ENCODE measurements around the gene CHN1. TPM values are rescaled to one million over a fixed set of nuclear protein-coding genes. Genes with fewer than 3 reads are reported as not detected.

Gene CHN1
- total and polyA plus RNA-seq, 4 donors, result 18.8 to 29.8 (median 24.1) TPM

DNA sequence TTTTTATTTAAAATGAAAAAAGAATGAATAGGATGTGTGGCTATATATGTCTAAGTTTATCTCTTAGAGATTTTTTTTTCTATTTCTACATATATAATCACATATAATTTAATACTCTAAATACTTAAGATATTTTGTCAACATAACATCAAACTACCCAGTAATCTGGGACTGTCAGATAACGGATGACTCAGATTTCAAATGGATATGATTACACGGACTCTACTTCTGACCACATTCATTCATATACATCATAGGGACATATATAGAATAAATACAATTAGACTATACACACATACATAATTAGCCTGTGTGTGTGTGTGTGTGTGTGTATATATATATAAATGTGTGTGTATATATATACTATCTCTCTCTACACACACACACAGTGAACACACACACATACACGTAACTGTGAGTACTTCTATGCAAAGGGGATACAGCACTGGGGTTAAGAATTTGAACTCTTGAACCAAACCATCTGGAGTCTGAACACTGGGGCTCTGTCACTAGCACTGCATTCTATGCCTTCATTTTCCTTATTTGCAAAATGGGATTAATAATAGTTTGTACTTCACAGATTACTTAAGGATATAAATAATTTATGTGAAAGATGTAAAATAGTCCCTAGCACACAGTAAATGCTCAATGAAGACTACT is 59.5 kb downstream of the CHN1 start:
- Histone ChIP-seq H3K27ac (ENCODE audit: low read depth in 1 of 2, low read length in 2 of 2) (no peak overlapping the region), H3K9me3 (ENCODE audit: control insufficient read depth, low read length) (no peaks in the 10 kb centered on the region), H3K36me3 (ENCODE audit: control insufficient read depth in 1 of 2, insufficient read depth in 2 of 2, low read length in 1 of 2) (no peaks in the 10 kb centered on the region), H3K4me3 (ENCODE audit: low read length in 2 of 2) (no peak overlapping the region), H3K4me1 (ENCODE audit: control insufficient read depth in 1 of 2, insufficient read depth in 2 of 2, low read length in 2 of 2) (no peaks in the 10 kb centered on the region), H3K27me3 (ENCODE audit: control insufficient read depth in 1 of 2, insufficient read depth in 2 of 2, low read length in 1 of 2) (no peaks in the 10 kb centered on the region)
- WGBS, 2 donors, result 93 to 97% methylated on average over 3 of the region's 3 CpGs
- intact Hi-C loops (cut with DNase I), result no loop called here
- ATAC-seq (ENCODE audit: low FRiP score), result no peak
- no peak for DNase-seq

DNA sequence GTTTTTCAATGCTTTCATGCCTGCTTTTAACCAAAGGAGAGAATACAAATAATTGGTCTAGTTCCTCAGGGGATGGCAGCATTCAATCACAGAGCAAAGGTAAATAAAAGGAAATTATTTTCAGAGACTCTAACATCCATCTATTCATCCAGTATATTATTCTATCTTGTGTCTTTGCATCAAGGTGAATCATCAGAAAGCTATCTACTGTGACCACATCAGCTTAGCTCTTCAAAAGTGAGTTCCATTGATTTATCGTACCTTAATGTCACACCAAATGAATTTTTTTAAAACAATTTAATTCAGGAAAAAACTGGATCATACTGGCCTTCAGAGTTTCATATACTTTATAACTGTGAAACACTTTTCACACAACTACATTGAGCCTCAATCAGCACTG is 66.1 kb downstream of the CHN1 start:
- H3K4me3 ChIP-seq (ENCODE audit: low read length in 2 of 2), result no peak overlapping the region
- DNase-seq (no peak), ATAC-seq (ENCODE audit: low FRiP score) (no peak)
- no peak overlapping the region for H3K27ac ChIP-seq (ENCODE audit: low read depth in 1 of 2, low read length in 2 of 2)
- peaks cover 0 to 4% of the 10 kb centered on the region in 2 donors for H3K36me3 ChIP-seq (ENCODE audit: control insufficient read depth in 1 of 2, insufficient read depth in 2 of 2, low read length in 1 of 2)
- 91 to 98% methylated on average over 1 of the region's 1 CpG for WGBS, 2 donors
- no peaks in the 10 kb centered on the region for H3K9me3 ChIP-seq (ENCODE audit: control insufficient read depth, low read length)
- intact Hi-C loops (cut with DNase I), result no loop called here
- no peaks in the 10 kb centered on the region for H3K27me3 ChIP-seq (ENCODE audit: control insufficient read depth in 1 of 2, insufficient read depth in 2 of 2, low read length in 1 of 2)
- no peaks in the 10 kb centered on the region for H3K4me1 ChIP-seq (ENCODE audit: control insufficient read depth in 1 of 2, insufficient read depth in 2 of 2, low read length in 2 of 2)

DNA sequence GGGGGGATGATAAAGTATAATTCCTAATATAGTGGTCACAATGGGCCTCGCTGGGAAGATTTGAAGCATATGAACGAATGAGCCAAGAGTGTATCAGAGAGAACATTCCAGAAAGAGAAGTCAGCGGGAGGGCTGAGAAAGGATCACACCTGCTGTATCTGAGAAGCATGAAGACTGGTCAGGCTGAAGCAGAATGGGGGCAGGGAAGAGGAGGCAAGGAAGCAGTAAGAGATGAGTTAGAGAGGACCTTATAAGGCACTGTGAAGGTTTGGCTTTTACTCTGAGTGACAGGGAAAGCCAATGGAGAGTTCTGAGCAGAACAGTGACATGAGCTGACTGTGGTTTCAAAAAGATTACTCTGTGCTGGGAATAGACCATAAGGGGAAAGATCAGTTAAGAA is 73.5 kb downstream of the CHN1 start:
- intact Hi-C loops (cut with DNase I), result no loop called here

DNA sequence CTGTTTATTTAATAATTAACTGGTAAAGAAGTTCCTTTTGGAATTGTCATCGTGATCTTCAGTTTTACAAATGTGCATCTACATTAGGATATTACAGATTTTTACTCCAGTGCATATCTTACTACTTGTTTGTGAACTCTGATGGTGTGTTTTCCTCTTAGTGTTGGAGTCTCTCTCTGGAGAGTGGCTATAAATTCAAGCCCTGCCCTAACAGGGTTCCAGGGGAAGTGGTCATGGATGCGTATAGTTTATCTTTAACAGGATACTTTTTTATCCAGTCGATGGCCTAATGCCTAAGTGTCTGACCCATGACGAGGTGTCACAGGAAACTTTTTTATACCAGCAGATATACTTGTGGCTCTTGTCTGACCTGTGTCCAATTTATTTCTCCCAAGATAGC is 75.4 kb downstream of the CHN1 start:
- intact Hi-C loops (cut with DNase I), result no loop called here
- no peak for ATAC-seq (ENCODE audit: low FRiP score)
- no peak for DNase-seq
- Histone ChIP-seq H3K27ac (ENCODE audit: low read depth in 1 of 2, low read length in 2 of 2) (no peak overlapping the region), H3K4me1 (ENCODE audit: control insufficient read depth in 1 of 2, insufficient read depth in 2 of 2, low read length in 2 of 2) (no peaks in the 10 kb centered on the region), H3K4me3 (ENCODE audit: low read length in 2 of 2) (no peak overlapping the region), H3K36me3 (ENCODE audit: control insufficient read depth in 1 of 2, insufficient read depth in 2 of 2, low read length in 1 of 2) (peaks cover 0 to 4% of the 10 kb centered on the region in 2 donors), H3K9me3 (ENCODE audit: control insufficient read depth, low read length) (no peaks in the 10 kb centered on the region), H3K27me3 (ENCODE audit: control insufficient read depth in 1 of 2, insufficient read depth in 2 of 2, low read length in 1 of 2) (no peaks in the 10 kb centered on the region)
- 71 to 75% methylated on average over 4 of the region's 4 CpGs for WGBS, 2 donors

More for the DNA sequence above, 73.5 kb downstream of the CHN1 start:
- H3K27ac ChIP-seq (ENCODE audit: low read depth in 1 of 2, low read length in 2 of 2), result no peak overlapping the region
- no peak overlapping the region for H3K4me3 ChIP-seq (ENCODE audit: low read length in 2 of 2)
- H3K9me3 ChIP-seq (ENCODE audit: control insufficient read depth, low read length), result no peaks in the 10 kb centered on the region
- WGBS, 2 donors, result 86 to 95% methylated on average over 3 of the region's 3 CpGs
- DNase-seq (no peak), ATAC-seq (ENCODE audit: low FRiP score) (no peak)
- no peaks in the 10 kb centered on the region for H3K27me3 ChIP-seq (ENCODE audit: control insufficient read depth in 1 of 2, insufficient read depth in 2 of 2, low read length in 1 of 2)
- peaks cover 0 to 4% of the 10 kb centered on the region in 2 donors for H3K36me3 ChIP-seq (ENCODE audit: control insufficient read depth in 1 of 2, insufficient read depth in 2 of 2, low read length in 1 of 2)
- H3K4me1 ChIP-seq (ENCODE audit: control insufficient read depth in 1 of 2, insufficient read depth in 2 of 2, low read length in 2 of 2), result no peaks in the 10 kb centered on the region

DNA sequence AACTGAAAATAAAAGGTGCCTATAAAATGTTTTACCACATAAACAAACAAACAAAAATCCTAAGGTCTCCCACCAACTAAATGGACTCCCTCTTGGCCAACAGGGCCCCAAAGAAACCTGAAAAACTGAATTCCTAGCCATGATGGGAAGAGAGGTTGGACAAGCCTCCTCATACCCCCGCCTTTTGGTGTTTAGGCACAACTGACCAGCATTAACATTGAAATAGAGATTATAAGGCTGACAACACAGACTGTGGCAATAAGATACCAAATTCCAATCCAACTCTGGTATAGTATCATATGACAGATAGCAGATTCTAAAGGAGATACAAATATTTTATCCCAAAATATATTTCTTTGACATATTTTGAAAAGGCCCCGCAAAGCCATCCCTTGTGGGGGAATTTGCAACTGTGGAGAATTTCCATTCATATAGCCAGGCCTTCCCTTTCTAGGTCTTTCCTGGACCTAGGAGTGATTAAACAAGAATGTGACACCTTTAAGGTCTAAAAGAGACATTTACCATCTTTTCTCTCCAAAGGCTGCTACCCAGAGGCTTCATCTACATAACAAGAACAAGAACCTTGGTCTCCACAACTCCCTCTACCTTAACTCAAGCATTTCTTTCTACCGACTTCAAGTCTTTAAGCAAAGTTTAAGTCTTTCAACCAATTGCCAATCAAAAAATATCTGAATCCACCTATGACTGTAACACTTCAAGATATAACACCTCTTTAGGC is 80.0 kb downstream of the CHN1 start:
- Histone ChIP-seq H3K27me3 (ENCODE audit: control insufficient read depth in 1 of 2, insufficient read depth in 2 of 2, low read length in 1 of 2) (no peaks in the 10 kb centered on the region), H3K4me3 (ENCODE audit: low read length in 2 of 2) (no peak overlapping the region), H3K4me1 (ENCODE audit: control insufficient read depth in 1 of 2, insufficient read depth in 2 of 2, low read length in 2 of 2) (no peaks in the 10 kb centered on the region), H3K9me3 (ENCODE audit: control insufficient read depth, low read length) (no peaks in the 10 kb centered on the region), H3K27ac (ENCODE audit: low read depth in 1 of 2, low read length in 2 of 2) (no peak overlapping the region), H3K36me3 (ENCODE audit: control insufficient read depth in 1 of 2, insufficient read depth in 2 of 2, low read length in 1 of 2) (no peaks in the 10 kb centered on the region)
- DNase-seq (no peak), ATAC-seq (ENCODE audit: low FRiP score) (no peak)
- intact Hi-C loops (cut with DNase I), result no loop called here
- whole genome bisulfite sequencing, 2 donors, result 88 to 90% methylated on average over 3 of the region's 3 CpGs

DNA sequence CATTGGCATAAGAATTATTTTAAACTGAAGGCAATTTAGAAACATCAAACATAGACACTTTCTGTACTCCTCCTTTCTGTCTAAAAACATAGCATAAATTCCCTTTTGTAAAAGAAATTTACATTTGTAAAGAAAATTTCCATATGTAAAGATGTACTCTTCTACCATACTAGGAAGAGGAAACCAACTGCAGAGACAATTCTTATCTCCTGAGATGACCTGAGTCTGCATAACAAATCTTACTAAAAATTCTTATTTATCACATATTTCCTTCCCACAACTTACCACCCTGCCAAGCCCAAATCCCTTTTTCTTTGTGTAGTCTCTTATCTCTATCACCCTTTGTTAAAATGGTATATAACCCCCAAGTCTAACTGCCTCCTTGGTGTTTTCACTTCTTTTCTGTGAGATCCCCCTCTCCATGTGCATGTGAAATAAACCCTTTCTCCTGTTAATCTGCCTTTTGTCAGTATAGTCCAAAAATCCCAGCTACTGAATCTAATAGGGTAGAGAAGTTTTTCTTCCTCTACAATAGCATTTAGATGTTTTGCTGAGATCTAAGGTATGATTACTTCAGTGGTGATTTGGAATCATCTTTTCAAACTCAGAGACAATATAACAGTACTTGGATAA is 81.0 kb downstream of the CHN1 start:
- H3K4me3 ChIP-seq (ENCODE audit: low read length in 2 of 2), result no peak overlapping the region
- no peaks in the 10 kb centered on the region for H3K27me3 ChIP-seq (ENCODE audit: control insufficient read depth in 1 of 2, insufficient read depth in 2 of 2, low read length in 1 of 2)
- no peak overlapping the region for H3K27ac ChIP-seq (ENCODE audit: low read depth in 1 of 2, low read length in 2 of 2)
- DNase-seq (no peak), ATAC-seq (ENCODE audit: low FRiP score) (no peak)
- H3K36me3 ChIP-seq (ENCODE audit: control insufficient read depth in 1 of 2, insufficient read depth in 2 of 2, low read length in 1 of 2), result no peaks in the 10 kb centered on the region
- intact Hi-C loops (cut with DNase I), result no loop called here
- H3K9me3 ChIP-seq (ENCODE audit: control insufficient read depth, low read length), result no peaks in the 10 kb centered on the region
- no peaks in the 10 kb centered on the region for H3K4me1 ChIP-seq (ENCODE audit: control insufficient read depth in 1 of 2, insufficient read depth in 2 of 2, low read length in 2 of 2)

DNA sequence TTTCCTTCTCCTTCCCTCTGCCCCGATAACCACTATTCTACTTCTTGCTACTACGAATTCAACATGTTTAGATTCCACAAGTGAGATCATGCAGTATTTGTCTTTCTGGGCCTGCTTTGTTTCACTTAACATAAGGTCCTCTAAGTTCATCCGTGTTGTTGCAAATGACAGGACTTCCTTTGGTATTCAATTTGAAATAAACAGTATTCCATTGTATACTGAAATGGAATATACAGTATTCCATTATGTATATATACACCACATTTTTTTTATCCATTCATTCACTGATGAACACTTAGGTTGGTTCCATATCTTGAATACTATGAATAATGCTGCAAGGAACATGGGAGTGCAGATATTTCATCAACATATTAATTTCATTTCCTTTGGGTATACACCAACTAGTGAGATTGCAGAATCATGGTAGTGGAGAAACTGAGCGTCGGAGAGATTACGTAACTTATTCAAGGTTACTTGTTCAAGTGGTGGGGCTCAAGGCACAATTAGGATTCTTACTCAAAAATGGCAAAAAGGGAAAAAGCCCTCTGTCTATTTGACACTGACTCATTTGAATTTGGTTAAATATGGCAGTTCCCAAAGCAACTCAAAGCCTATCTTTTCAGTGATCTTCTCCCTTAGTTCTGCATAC is 85.1 kb downstream of the CHN1 start:
- no peak overlapping the region for H3K27ac ChIP-seq (ENCODE audit: low read depth in 1 of 2, low read length in 2 of 2)
- no peak for DNase-seq
- H3K4me3 ChIP-seq (ENCODE audit: low read length in 2 of 2), result no peak overlapping the region
- peaks cover 0 to 2% of the 10 kb centered on the region in 2 donors for H3K36me3 ChIP-seq (ENCODE audit: control insufficient read depth in 1 of 2, insufficient read depth in 2 of 2, low read length in 1 of 2)
- no peaks in the 10 kb centered on the region for H3K9me3 ChIP-seq (ENCODE audit: control insufficient read depth, low read length)
- no peaks in the 10 kb centered on the region for H3K4me1 ChIP-seq (ENCODE audit: control insufficient read depth in 1 of 2, insufficient read depth in 2 of 2, low read length in 2 of 2)
- 77 to 87% methylated on average over 6 of the region's 6 CpGs for WGBS, 2 donors
- H3K27me3 ChIP-seq (ENCODE audit: control insufficient read depth in 1 of 2, insufficient read depth in 2 of 2, low read length in 1 of 2), result no peaks in the 10 kb centered on the region
- intact Hi-C loops (cut with DNase I), result no loop called here
- no peak for ATAC-seq (ENCODE audit: low FRiP score)

DNA sequence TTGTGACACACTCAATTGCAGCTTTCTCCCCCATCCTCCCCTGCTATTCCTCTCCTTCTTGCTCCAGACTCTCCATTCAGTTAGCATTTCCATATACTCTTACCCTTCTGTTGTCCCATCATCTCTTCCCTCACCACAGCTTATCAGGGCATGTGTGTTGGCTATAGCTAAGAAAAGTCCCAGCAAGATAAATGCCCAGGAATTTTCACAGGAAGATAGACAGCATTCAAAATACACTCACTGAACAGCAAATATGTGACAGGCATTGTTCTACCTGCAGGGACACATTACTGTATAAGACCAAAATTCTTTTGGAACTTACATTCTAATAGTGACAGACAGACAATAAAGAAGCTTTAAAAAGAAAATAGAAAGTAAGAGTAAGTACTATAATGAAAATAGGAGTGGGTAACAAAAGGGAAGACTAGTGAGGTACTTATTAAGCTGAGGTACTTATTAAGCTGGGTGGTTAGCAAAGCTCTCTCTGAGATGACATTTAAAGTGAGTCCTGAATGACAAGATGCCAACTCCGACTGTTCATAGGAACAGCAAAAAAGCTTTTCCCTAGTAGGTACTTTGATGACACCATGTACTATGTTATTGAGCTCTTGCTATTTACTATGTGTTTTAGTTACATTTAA is 86.2 kb downstream of the CHN1 start:
- no peak for ATAC-seq (ENCODE audit: low FRiP score)
- Histone ChIP-seq H3K27me3 (ENCODE audit: control insufficient read depth in 1 of 2, insufficient read depth in 2 of 2, low read length in 1 of 2) (no peaks in the 10 kb centered on the region), H3K4me3 (ENCODE audit: low read length in 2 of 2) (no peak overlapping the region), H3K9me3 (ENCODE audit: control insufficient read depth, low read length) (no peaks in the 10 kb centered on the region), H3K36me3 (ENCODE audit: control insufficient read depth in 1 of 2, insufficient read depth in 2 of 2, low read length in 1 of 2) (peaks cover 0 to 2% of the 10 kb centered on the region in 2 donors), H3K27ac (ENCODE audit: low read depth in 1 of 2, low read length in 2 of 2) (no peak overlapping the region), H3K4me1 (ENCODE audit: control insufficient read depth in 1 of 2, insufficient read depth in 2 of 2, low read length in 2 of 2) (no peaks in the 10 kb centered on the region)
- intact Hi-C loops (cut with DNase I), result no loop called here
- DNase-seq, result no peak
- 84 to 87% methylated on average over 1 of the region's 1 CpG for WGBS, 2 donors

All from aorta (tissue), 5 donors.